A673 (cell line): ENCODE measurements around the gene KIF26B. TPM values are rescaled to one million over a fixed set of nuclear protein-coding genes. Genes with fewer than 3 reads are reported as not detected.

Experiments used
- BruUV-seq: library from RNA; stranded (reverse); fragments of 400-500 nt; replicated peaks from 2 replicates; lab custom pipeline; 2021; lab: Mats Ljungman, UMichigan
- CTCF ChIA-PET: fragments of 300-600 bp; sonication (Branson Sonifier 250); formaldehyde crosslinking; loops from one replicate; lab custom pipeline; 2022; ENCODE audit warnings: antibody characterized with exemption; lab: Charles Lee
- POLR2A ChIA-PET: fragments of 300-600 bp; sonication (Branson Sonifier 250); formaldehyde crosslinking; loops from one replicate; lab custom pipeline; 2022; ENCODE audit warnings: antibody characterized with exemption; ENCODE audit not compliant: low non-redundant PET; lab: Charles Lee
- DNase-seq: peaks from one replicate; pipeline ENCODE4 v3.0.0-alpha.2; 2015; ENCODE audit warnings: low spot score
- H3K27ac ChIP-seq: fragments of 200-600 bp; sonication (generic); 2 replicates; pipeline ENCODE4 v1.5.1; 2016; ENCODE audit warnings: mixed run types, low read depth, mild to moderate bottlenecking, mixed read lengths, antibody characterized with exemption, low read length; ENCODE audit not compliant: poor library complexity, severe bottlenecking
- H3K27me3 ChIP-seq: fragments of 200-600 bp; sonication (generic); replicated peaks from 2 replicates; pipeline ENCODE4 v1.6.1; 2017; ENCODE audit warnings: mixed run types, low read depth, mild to moderate bottlenecking, mixed read lengths, antibody characterized with exemption, low read length; ENCODE audit not compliant: insufficient read depth, poor library complexity
- H3K36me3 ChIP-seq: fragments of 200-600 bp; sonication (generic); 2 replicates; pipeline ENCODE4 v1.6.1; 2016; ENCODE audit warnings: mixed run types, mild to moderate bottlenecking, mixed read lengths, antibody characterized with exemption, low read length; ENCODE audit not compliant: insufficient read depth, poor library complexity, severe bottlenecking
- H3K4me1 ChIP-seq: fragments of 200-600 bp; sonication (generic); 2 replicates; pipeline ENCODE4 v1.6.1; 2017; ENCODE audit warnings: mixed run types, mild to moderate bottlenecking, mixed read lengths, antibody characterized with exemption, low read length; ENCODE audit not compliant: insufficient read depth, poor library complexity, severe bottlenecking
- H3K4me3 ChIP-seq: fragments of 200-600 bp; sonication (generic); 2 replicates; pipeline ENCODE4 v1.5.1; 2016; ENCODE audit warnings: low read depth, mixed run types, mild to moderate bottlenecking, mixed read lengths, low read length; ENCODE audit not compliant: poor library complexity, severe bottlenecking
- H3K9me3 ChIP-seq: fragments of 200-600 bp; sonication (generic); 2 replicates; pipeline ENCODE4 v1.6.1; 2016; ENCODE audit warnings: mixed run types, low read depth, mild to moderate bottlenecking, mixed read lengths, antibody characterized with exemption, low read length; ENCODE audit not compliant: poor library complexity, severe bottlenecking
- EZH2 ChIP-seq: fragments of 200-600 bp; sonication (generic); IDR thresholded peaks from 2 replicates; pipeline ENCODE4 v1.6.1; 2017; ENCODE audit warnings: borderline replicate concordance, low read depth, mild to moderate bottlenecking, mixed read lengths, antibody characterized with exemption, low read length; ENCODE audit not compliant: poor library complexity, severe bottlenecking
- intact Hi-C: fragments of 100-400 bp; cut with micrococcal nuclease; formaldehyde crosslinking; loops from one replicate; pipeline ENCODE4 v1.10.0; 2022; ENCODE audit not compliant: unreplicated experiment
- total RNA-seq: library from RNA; stranded (reverse); gene quantifications from 2 replicates; pipeline ENCODE4 v1.2.3, GENCODE V29; 2021
- TF ChIP-seq, protein P1 (sequence below): fragments of 300-800, 200-600 bp; sonication (generic); conservative IDR thresholded peaks from 2 replicates; pipeline ENCODE4 v1.5.1; 2017; ENCODE audit warnings: low read depth, mild to moderate bottlenecking, antibody characterized with exemption, low read length, moderate library complexity, mixed read lengths

KIF26B gene
- total RNA-seq, 1 experiment from 2014 or later = not detected

DNA sequence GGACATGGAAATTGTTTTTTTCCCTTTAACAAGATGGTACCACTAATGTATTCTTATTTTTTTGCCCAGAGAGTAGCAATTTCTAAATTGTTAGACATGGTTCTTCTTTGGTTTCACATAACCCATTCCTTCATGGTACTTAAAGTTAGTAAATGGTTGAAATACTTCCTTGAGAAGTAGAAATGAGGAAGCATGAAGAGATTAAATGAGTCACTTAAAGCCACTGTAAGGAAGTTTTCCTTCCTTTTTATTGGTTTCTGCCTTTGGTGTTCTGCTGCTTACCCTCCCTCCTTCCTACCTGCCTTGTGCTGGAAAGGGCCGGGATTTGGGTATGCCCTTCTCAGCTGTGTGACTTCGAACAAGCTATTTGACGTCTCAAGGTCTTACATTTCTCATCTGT lies 101.0 kb downstream of the KIF26B start:
- no peaks in the 10 kb centered on the region for H3K36me3 ChIP-seq
- intact Hi-C loops = no loop called here
- DNase-seq = no peak
- H3K4me3 ChIP-seq = no peak overlapping the region
- CTCF ChIA-PET = no interaction called here
- BruUV-seq = no TSS peak
- peaks cover 15% of the 10 kb centered on the region for H3K27me3 ChIP-seq
- POLR2A ChIA-PET = no interaction called here
- TF ChIP-seq, protein P1, sequence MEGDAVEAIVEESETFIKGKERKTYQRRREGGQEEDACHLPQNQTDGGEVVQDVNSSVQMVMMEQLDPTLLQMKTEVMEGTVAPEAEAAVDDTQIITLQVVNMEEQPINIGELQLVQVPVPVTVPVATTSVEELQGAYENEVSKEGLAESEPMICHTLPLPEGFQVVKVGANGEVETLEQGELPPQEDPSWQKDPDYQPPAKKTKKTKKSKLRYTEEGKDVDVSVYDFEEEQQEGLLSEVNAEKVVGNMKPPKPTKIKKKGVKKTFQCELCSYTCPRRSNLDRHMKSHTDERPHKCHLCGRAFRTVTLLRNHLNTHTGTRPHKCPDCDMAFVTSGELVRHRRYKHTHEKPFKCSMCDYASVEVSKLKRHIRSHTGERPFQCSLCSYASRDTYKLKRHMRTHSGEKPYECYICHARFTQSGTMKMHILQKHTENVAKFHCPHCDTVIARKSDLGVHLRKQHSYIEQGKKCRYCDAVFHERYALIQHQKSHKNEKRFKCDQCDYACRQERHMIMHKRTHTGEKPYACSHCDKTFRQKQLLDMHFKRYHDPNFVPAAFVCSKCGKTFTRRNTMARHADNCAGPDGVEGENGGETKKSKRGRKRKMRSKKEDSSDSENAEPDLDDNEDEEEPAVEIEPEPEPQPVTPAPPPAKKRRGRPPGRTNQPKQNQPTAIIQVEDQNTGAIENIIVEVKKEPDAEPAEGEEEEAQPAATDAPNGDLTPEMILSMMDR = no peak
- TF ChIP-seq EZH2 = no peak
- H3K9me3 ChIP-seq = no peaks in the 10 kb centered on the region
- no peaks in the 10 kb centered on the region for H3K4me1 ChIP-seq
- H3K27ac ChIP-seq = no peak overlapping the region

DNA sequence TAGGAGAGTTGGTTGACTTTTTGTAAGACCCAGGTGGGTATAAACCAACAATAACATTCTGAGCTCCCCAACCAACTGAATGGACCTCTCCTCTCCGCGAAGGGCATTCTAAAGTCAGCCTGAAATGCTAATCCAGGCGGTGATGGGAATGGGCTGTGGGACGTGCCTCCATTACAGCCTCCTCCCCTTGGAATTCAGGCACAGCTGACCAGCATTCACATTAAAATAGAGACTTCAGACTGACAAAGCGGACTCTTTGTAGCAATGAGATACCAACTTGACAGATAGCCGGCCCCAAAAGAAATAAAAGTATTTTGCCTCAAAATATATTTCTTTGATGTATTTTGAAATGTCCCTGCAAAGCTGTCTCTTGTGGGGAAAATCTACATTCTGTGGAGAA lies 101.7 kb downstream of the KIF26B start:
- Histone ChIP-seq H3K27ac (no peak overlapping the region), H3K9me3 (no peaks in the 10 kb centered on the region), H3K4me3 (no peak overlapping the region), H3K27me3 (peaks cover 15% of the 10 kb centered on the region), H3K4me1 (no peaks in the 10 kb centered on the region), H3K36me3 (no peaks in the 10 kb centered on the region)
- POLR2A ChIA-PET = no interaction called here
- no TSS peak for BruUV-seq
- TF ChIP-seq, protein P1 = no peak
- no peak for TF ChIP-seq EZH2
- intact Hi-C loops = no loop called here
- no peak for DNase-seq
- CTCF ChIA-PET = no interaction called here

DNA sequence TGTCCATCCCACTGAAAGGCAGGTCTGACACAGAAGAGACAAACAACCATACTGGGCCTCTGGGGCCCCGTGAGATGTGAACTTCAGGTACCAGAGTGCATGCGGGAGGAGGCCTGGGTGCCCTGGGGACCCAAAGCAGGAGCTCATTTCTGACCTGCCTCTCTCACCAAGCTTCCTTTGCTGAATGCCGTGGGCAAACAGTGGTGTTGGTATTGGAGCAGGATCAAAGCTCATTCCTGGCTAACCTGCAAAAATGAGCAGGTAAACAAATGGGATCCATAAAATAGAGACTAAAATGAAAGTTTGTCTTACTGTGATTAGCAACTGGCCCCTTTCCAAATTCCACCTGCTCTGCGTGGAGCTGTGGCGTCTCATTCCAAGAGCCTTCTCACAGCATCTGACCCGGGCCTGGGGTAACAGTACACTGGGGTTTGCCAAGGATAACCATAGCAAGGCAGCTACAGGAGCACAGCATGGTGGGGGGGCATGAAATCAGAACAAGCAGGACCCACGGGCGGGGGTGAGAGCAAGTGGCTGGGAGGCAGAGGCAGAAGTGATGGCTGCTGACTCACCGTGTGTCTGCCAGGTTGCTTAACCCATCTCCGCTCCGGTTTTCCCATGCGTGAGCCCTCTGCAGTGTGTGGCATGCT lies 103.6 kb downstream of the KIF26B start:
- no TSS peak for BruUV-seq
- POLR2A ChIA-PET = no interaction called here
- no peak for DNase-seq

More for the DNA sequence above, 103.6 kb downstream of the KIF26B start:
- Histone ChIP-seq H3K9me3 (no peaks in the 10 kb centered on the region), H3K27me3 (peaks cover 19% of the 10 kb centered on the region), H3K27ac (no peak overlapping the region), H3K4me1 (no peaks in the 10 kb centered on the region), H3K36me3 (no peaks in the 10 kb centered on the region), H3K4me3 (no peak overlapping the region)
- TF ChIP-seq, protein P1 = no peak
- no peak for TF ChIP-seq EZH2
- intact Hi-C loops = no loop called here
- CTCF ChIA-PET = no interaction called here
